Brain microvascular endothelial cell (primary cell): Measurements from ENCODE around the gene ZNF304.
A peak's percentile ranks its signal among the peaks of the same experiment; 100 is the strongest.

ENCODE experiments used
- DNase-seq: peaks from one replicate; pipeline ENCODE4 v3.0.0-alpha.2; 2020
- H3K27ac ChIP-seq: fragments of 250-450 bp; sonication (Bioruptor Pico); 2 replicates; pipeline ENCODE4 v1.5.1; 2020; ENCODE audit warnings: mild to moderate bottlenecking, moderate library complexity
- H3K27me3 ChIP-seq: fragments of 250-450 bp; sonication (Bioruptor Pico); replicated peaks from 2 replicates; pipeline ENCODE4 v1.5.1; 2020; ENCODE audit warnings: mild to moderate bottlenecking
- H3K36me3 ChIP-seq: fragments of 250-450 bp; sonication (Bioruptor Pico); replicated peaks from 2 replicates; pipeline ENCODE4 v1.5.1; 2020; ENCODE audit warnings: mild to moderate bottlenecking
- H3K4me3 ChIP-seq: 2 replicates; pipeline ENCODE4 v1.5.1; 2011; ENCODE audit warnings: low read depth, mild to moderate bottlenecking, control low read depth, low read length, moderate library complexity
- CTCF ChIP-seq: IDR thresholded peaks from 2 replicates; pipeline ENCODE4 v1.5.1; 2011; ENCODE audit warnings: low read depth, mild to moderate bottlenecking, moderate library complexity, low read length, control low read depth, inconsistent platforms; ENCODE audit errors: missing control alignments
- in situ Hi-C: cut with HindIII; loops from 2 replicates; pipeline ENCODE4 v1.10.0; 2017; ENCODE audit warnings: low sequenced_read_pairs, low pct_ligation_motif_present

Gene ZNF304

DNA sequence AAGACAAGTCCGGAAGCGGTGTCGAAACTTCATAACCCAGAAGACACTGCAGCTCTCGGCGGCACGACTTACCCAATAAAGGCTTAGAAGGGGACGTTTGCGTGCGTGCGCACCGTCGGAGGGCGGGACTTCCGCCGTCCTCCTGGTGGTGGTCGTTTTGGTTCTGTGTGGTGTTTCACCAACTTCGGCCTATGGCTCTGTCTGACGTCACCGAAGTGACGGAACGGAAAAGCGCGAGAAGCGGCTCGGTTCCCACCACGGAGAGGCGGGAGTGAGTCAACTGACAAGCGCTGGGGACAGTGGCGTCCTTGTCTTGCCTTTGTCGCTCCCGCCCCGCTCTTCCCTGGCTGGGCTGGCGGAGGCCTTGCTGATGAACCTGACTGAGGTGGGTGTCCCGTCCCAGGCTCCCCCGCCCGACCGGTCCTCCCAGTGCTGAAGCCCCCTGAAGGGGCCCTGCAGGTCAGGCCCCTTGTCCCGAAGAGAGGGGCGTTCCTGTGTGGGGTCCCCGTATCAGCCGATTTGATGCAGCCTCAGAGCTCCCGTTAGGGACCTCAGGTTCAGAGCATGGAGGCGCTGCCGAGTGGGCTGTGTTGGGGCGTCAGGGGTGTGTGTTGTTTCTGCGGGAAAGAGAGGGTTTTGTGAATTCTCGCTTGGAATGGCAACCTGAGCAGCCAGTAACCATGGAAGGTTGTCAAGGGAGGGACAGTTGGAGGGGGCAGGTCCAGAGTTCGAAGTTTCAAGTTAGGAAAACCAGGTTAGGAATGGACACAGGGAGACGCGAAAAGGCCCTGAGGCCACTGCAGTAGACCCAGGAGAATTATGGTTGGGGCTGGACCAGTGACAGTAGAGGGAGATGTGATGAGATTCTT lies 38.9 kb downstream of the ZNF304 start, which contains the start of gene ZNF548:
TSS of gene ZNF548 (plus strand) at position 125 of the 869 bp plus-strand sequence. CDS start at position 371, 246 bp downstream.
- in situ Hi-C loops = no loop called here
- H3K36me3 ChIP-seq = peaks cover 7% of the 10 kb centered on the region
- peak; percentile 99 for DNase-seq
- peak within 1 kb of the TSS; percentile 92 for H3K27ac ChIP-seq
- H3K4me3 ChIP-seq = peak within 1 kb of the TSS; percentile 91
- peak; percentile 42 for TF ChIP-seq CTCF
- H3K27me3 ChIP-seq = no peaks in the 10 kb centered on the region

- in situ Hi-C loops = no loop called here
- DNase-seq = no peak
- H3K36me3 ChIP-seq = peaks cover 44% of the 10 kb centered on the region
- H3K4me3 ChIP-seq = no peak overlapping the region
- H3K27ac ChIP-seq = no peak overlapping the region
- no peaks in the 10 kb centered on the region for H3K27me3 ChIP-seq
- no peak for TF ChIP-seq CTCF
Observed at GRCh38 chr19:57395710-57396109, 44.6 kb downstream of the ZNF304 start.

DNA sequence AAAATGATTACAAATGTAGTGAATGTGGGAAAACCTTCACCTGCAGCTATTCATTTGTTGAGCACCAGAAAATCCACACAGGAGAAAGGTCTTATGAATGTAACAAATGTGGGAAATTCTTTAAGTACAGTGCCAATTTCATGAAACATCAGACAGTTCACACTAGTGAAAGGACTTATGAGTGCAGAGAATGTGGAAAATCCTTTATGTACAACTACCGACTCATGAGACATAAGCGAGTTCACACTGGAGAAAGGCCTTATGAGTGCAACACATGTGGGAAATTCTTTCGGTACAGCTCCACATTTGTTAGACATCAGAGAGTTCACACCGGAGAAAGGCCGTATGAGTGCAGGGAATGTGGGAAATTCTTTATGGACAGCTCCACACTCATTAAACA lies 47.8 kb downstream of the ZNF304 start:
- Histone ChIP-seq H3K4me3 (no peak overlapping the region), H3K27me3 (no peaks in the 10 kb centered on the region), H3K36me3 (peaks cover 43% of the 10 kb centered on the region), H3K27ac (no peak overlapping the region)
- no peak for TF ChIP-seq CTCF
- in situ Hi-C loops = no loop called here
- no peak for DNase-seq

DNA sequence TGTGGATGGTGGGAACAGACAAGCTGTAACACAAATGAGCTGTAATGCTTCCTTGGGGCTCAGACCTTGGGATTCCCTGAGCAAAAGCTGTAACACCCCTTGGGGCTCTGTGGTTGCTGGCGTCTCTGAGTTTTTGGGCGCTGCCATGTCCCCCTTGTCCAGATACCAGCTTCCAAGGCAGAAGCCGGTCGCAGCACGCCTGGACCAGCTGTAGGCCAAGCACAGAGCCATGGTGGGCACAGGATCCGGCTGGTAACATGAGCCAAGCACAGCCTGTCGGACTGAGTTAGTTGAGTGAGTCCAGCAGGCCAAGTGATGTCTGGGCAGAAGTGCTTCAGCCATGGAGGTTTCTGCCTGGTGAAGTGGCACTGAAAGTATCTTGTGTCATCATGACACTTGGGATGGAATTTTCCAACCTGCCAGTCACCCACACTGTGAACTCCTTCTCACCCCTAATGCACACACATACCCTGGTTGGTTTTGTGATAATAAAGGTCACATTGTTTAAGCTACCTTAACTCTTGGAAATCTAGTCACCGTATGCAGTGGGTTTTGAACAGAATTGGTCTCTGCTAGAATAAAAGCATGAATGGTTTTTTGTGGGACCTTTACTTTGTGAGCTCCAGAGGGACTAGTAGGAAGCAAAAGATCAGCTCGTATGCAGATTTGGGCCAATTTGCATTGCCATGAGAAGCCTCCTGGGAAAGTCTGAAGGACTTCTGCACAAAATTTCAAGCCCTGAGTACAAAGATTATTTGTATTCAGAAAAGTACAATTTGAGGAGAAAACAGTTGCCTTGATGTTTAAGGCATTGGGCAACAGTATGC lies 52.9 kb downstream of the ZNF304 start:
- Histone ChIP-seq H3K27ac (no peak overlapping the region), H3K27me3 (no peaks in the 10 kb centered on the region), H3K36me3 (peaks cover 8% of the 10 kb centered on the region), H3K4me3 (no peak overlapping the region)
- no peak for TF ChIP-seq CTCF
- DNase-seq = no peak
- in situ Hi-C loops = no loop called here

DNA sequence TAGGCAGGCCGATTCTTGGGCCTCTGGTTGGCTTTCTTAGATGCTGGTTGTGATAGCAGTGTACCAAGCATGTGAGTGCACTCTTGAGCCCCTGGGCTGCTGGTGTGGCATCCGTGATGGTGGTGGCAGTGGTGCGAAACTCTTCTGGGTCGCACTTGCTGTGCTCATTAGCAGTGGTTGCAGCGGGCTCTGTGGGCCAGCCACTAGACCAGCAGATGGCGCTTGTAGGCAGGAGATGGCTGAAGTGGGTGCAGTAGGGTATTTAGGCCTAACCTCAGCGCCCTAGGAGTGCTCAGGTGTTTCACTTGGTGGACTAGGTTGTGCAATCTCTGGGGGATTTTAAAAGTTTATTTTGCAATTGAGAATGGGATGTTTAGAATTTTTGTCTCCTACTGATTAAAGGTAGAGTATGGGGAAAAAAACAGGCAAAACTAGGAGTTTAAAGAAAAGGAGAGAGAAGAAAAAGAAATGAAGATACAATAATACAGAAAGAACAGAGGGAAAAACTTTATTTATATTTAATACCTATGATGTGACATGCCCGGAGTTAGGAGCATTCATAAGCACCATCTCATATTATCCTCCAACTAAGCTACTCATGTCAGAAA lies 55.5 kb downstream of the ZNF304 start:
- TF ChIP-seq CTCF = peak; percentile 85
- Histone ChIP-seq H3K27ac (no peak overlapping the region), H3K4me3 (no peak overlapping the region), H3K36me3 (no peaks in the 10 kb centered on the region), H3K27me3 (no peaks in the 10 kb centered on the region)
- peak; percentile 39 for DNase-seq
- in situ Hi-C loops = no loop called here
